SK-N-SH (cell line): Measurements from ENCODE around the gene H1-8. TPM values are rescaled to one million over a fixed set of nuclear protein-coding genes. Genes with fewer than 3 reads are reported as not detected.

Source experiments
- CTCF ChIA-PET: fragments of 300-600, 350-600 bp; formaldehyde crosslinking; extraction: SDS; loops from one replicate; lab custom pipeline; 2021; lab: Yijun Ruan, JAX
- POLR2A ChIA-PET: fragments of 350-600 bp; sonication (Branson Sonifier 250); formaldehyde crosslinking; extraction: SDS; loops from one replicate; lab custom pipeline; 2020; ENCODE audit warnings: antibody characterized with exemption, inconsistent platforms; lab: Yijun Ruan, JAX
- DNase-seq: peaks from one replicate; pipeline ENCODE4 v3.0.0; 2012
- H2AFZ ChIP-seq: fragments of 200-600 bp; sonication (generic); 2 replicates; pipeline ENCODE4 v1.8.1; 2016; ENCODE audit warnings: antibody characterized with exemption, mild to moderate bottlenecking, low read depth
- H3F3A ChIP-seq: fragments of 200-600 bp; sonication (generic); replicated peaks from 2 replicates; pipeline ENCODE3; 2016; ENCODE audit warnings: antibody characterized with exemption, mild to moderate bottlenecking; ENCODE audit not compliant: insufficient read depth
- H3K27ac ChIP-seq, 2 experiments: fragments of 200-500 bp in 1 of 2; fragments of 200-600 bp in 1 of 2; sonication (Bioruptor generic) in 1 of 2; sonication (generic), shearing (Covaris generic) in 1 of 2; 2 replicates each; pipeline versions ENCODE4 v1.5.1 to v1.6.1; 2014 to 2016; ENCODE audit warnings: low read depth in 2 of 2, inconsistent platforms in 1 of 2, low read length in 1 of 2, mild to moderate bottlenecking in 1 of 2, mixed read lengths in 1 of 2
- H3K27me3 ChIP-seq: fragments of 200-600 bp; sonication (generic), shearing (Covaris generic); 2 replicates; pipeline ENCODE4 v1.6.1; 2016; ENCODE audit warnings: mixed run types; ENCODE audit not compliant: insufficient read depth
- H3K36me3 ChIP-seq, 2 experiments: fragments of 200-500 bp in 1 of 2; fragments of 200-600 bp in 1 of 2; sonication (Bioruptor generic) in 1 of 2; sonication (generic) in 1 of 2; replicated peaks in 1 of 2; 2 replicates each; pipeline versions ENCODE3 to v1.5.1; 2014 to 2016; ENCODE audit warnings: low read length in 1 of 2, mild to moderate bottlenecking in 1 of 2; ENCODE audit not compliant: insufficient read depth in 2 of 2, control insufficient read depth in 1 of 2
- H3K4me1 ChIP-seq, 2 experiments: fragments of 200-500 bp in 1 of 2; fragments of 200-600 bp in 1 of 2; sonication (Bioruptor generic) in 1 of 2; sonication (generic), shearing (Covaris generic) in 1 of 2; 2 replicates each; pipeline versions ENCODE4 v1.5.1 to v1.6.1; 2014 to 2016; ENCODE audit warnings: low read depth in 1 of 2, low read length in 1 of 2, mixed run types in 1 of 2; ENCODE audit not compliant: insufficient read depth in 2 of 2, control insufficient read depth in 1 of 2
- H3K4me2 ChIP-seq: fragments of 200-600 bp; sonication (generic), shearing (Covaris generic); 2 replicates; pipeline ENCODE4 v1.6.1; 2017; ENCODE audit warnings: mixed run types
- H3K4me3 ChIP-seq, 2 experiments: fragments of 200-500 bp in 1 of 2; fragments of 200-600 bp in 1 of 2; sonication (Bioruptor generic) in 1 of 2; sonication (generic), shearing (Covaris generic) in 1 of 2; 2 replicates each; pipeline versions ENCODE4 v1.5.1 to v1.8.1; 2014 to 2016; ENCODE audit warnings: low read depth in 2 of 2, inconsistent platforms in 1 of 2, low read length in 1 of 2, mild to moderate bottlenecking in 1 of 2, mixed read lengths in 1 of 2, moderate library complexity in 1 of 2
- H3K79me2 ChIP-seq: fragments of 200-600 bp; sonication (generic); 2 replicates; pipeline ENCODE4 v1.8.1; 2017; ENCODE audit warnings: mild to moderate bottlenecking; ENCODE audit not compliant: insufficient read depth
- H3K9ac ChIP-seq: fragments of 200-600 bp; sonication (generic); 2 replicates; pipeline ENCODE4 v1.6.1; 2017; ENCODE audit warnings: mixed run types
- H3K9me2 ChIP-seq: fragments of 200-600 bp; sonication (generic); 2 replicates; pipeline ENCODE4 v1.6.1; 2017; ENCODE audit warnings: mixed run types
- H3K9me3 ChIP-seq: fragments of 200-600 bp; sonication (generic); 2 replicates; pipeline ENCODE4 v1.6.1; 2017; ENCODE audit warnings: mixed run types, mild to moderate bottlenecking, moderate library complexity
- H4K20me1 ChIP-seq: fragments of 200-600 bp; sonication (generic); 2 replicates; pipeline ENCODE4 v1.6.1; 2017; ENCODE audit warnings: mild to moderate bottlenecking, mixed run types; ENCODE audit not compliant: insufficient read depth
- ELF1 ChIP-seq: IDR thresholded peaks from 2 replicates; pipeline ENCODE4 v1.4.0; 2012
- EP300 ChIP-seq, 2 experiments: IDR thresholded peaks; 2 replicates each; pipeline versions ENCODE4 v1.4.0 to v1.6.1; 2012; ENCODE audit warnings: borderline replicate concordance in 1 of 2, low read depth in 1 of 2, low read length in 1 of 2
- EZH2phosphoT487 ChIP-seq: fragments of 200-600 bp; sonication (generic); IDR thresholded peaks from 2 replicates; pipeline ENCODE4 v1.6.1; 2017; ENCODE audit warnings: low read depth, mixed run types, mild to moderate bottlenecking, antibody characterized with exemption, moderate library complexity, borderline replicate concordance
- FOSL2 ChIP-seq: IDR thresholded peaks from 2 replicates; pipeline ENCODE4 v1.4.0; 2012; ENCODE audit warnings: low read depth, mild to moderate bottlenecking, moderate library complexity, borderline replicate concordance
- FOXJ3 ChIP-seq: sonication (generic); formaldehyde crosslinking; IDR thresholded peaks from 2 replicates; pipeline ENCODE4 v1.5.1; 2020; ENCODE audit warnings: mild to moderate bottlenecking, missing genetic modification reagents
- GABPA ChIP-seq: IDR thresholded peaks from 2 replicates; pipeline ENCODE4 v1.4.0; 2012; ENCODE audit warnings: low read depth, mild to moderate bottlenecking
- GATA2 ChIP-seq: sonication (generic); formaldehyde crosslinking; IDR thresholded peaks from 2 replicates; pipeline ENCODE4 v1.5.0; 2020; ENCODE audit warnings: mild to moderate bottlenecking, missing genetic modification reagents
- JUND ChIP-seq: IDR thresholded peaks from 2 replicates; pipeline ENCODE4 v1.4.0; 2012
- MAX ChIP-seq: IDR thresholded peaks from 2 replicates; pipeline ENCODE4 v1.4.0; 2012; ENCODE audit warnings: low read depth
- MEF2A ChIP-seq: IDR thresholded peaks from 2 replicates; pipeline ENCODE4 v1.4.0; 2012; ENCODE audit warnings: low read depth, borderline replicate concordance
- MXI1 ChIP-seq: IDR thresholded peaks from 2 replicates; pipeline ENCODE4 v1.6.1; 2012; ENCODE audit warnings: mild to moderate bottlenecking, low read depth, low read length, improper control_type of control experiment
- NFIC ChIP-seq: IDR thresholded peaks from 2 replicates; pipeline ENCODE4 v1.4.0; 2012; ENCODE audit warnings: borderline replicate concordance
- PBX3 ChIP-seq: IDR thresholded peaks from 2 replicates; pipeline ENCODE4; 2012
- POLR2AphosphoS5 ChIP-seq: IDR thresholded peaks from 2 replicates; pipeline ENCODE4 v1.6.1; 2012; ENCODE audit warnings: low read depth, low read length
- RCOR1 ChIP-seq: fragments of 150-350 bp; IDR thresholded peaks from 2 replicates; pipeline ENCODE4 v1.6.1; 2017; ENCODE audit warnings: antibody characterized with exemption, low read length
- REST ChIP-seq: IDR thresholded peaks from 2 replicates; pipeline ENCODE4 v1.6.1; 2012; ENCODE audit warnings: mild to moderate bottlenecking, low read depth, low read length, moderate library complexity
- RFX5 ChIP-seq: IDR thresholded peaks from 2 replicates; pipeline ENCODE4 v1.6.1; 2012; ENCODE audit warnings: mild to moderate bottlenecking, improper control_type of control experiment, low read length
- SMC3 ChIP-seq: IDR thresholded peaks from 2 replicates; pipeline ENCODE4 v1.6.1; 2012; ENCODE audit warnings: low read depth, low read length, improper control_type of control experiment
- TAF1 ChIP-seq: IDR thresholded peaks from 2 replicates; pipeline ENCODE4 v1.6.1; 2012; ENCODE audit warnings: low read depth, mild to moderate bottlenecking, low read length, moderate library complexity, borderline replicate concordance
- TCF12 ChIP-seq: IDR thresholded peaks from 2 replicates; pipeline ENCODE4 v1.4.0; 2012
- TEAD4 ChIP-seq: IDR thresholded peaks from 2 replicates; pipeline ENCODE4 v1.4.0; 2012; ENCODE audit warnings: mild to moderate bottlenecking, borderline replicate concordance; ENCODE audit not compliant: insufficient read depth
- USF1 ChIP-seq: IDR thresholded peaks from 2 replicates; pipeline ENCODE4 v1.4.0; 2012; ENCODE audit warnings: low read depth, borderline replicate concordance
- USF2 ChIP-seq: fragments of 150-350 bp; IDR thresholded peaks from 2 replicates; pipeline ENCODE4 v1.6.1; 2017; ENCODE audit warnings: antibody characterized with exemption, low read length, low read depth, borderline replicate concordance
- YY1 ChIP-seq: IDR thresholded peaks from 2 replicates; pipeline ENCODE4 v1.4.0; 2012; ENCODE audit warnings: low read depth, mild to moderate bottlenecking
- ZBTB33 ChIP-seq: IDR thresholded peaks from 2 replicates; pipeline ENCODE4 v1.4.0; 2012; ENCODE audit warnings: low read depth, borderline replicate concordance
- WGBS: methylation state at CpG from one replicate; pipeline ENCODE4 v1.1.6; 2017; ENCODE audit warnings: low lambda C conversion rate; 5-methylcytosine and 5-hydroxymethylcytosine counted together
- polyA plus RNA-seq, 3 experiments: library from polyadenylated mRNA; depleted of rRNA; stranded (reverse); fragments of >200 nt; gene quantifications; 2 replicates each; pipeline ENCODE4 v1.2.3, GENCODE V29; 2012

The H1-8 gene
- polyA plus RNA-seq, 1 of the 3 experiments (the other 2 are of a cell fraction), result not detected

GRCh38 chr3:129560911-129561594, 18.1 kb downstream of the H1-8 start:
- no peaks in the 10 kb centered on the region for H3K27me3 ChIP-seq
- H3K27ac ChIP-seq, result peak overlapping the region; percentile 69 to 85
- CTCF ChIA-PET, result interaction anchor here (1.0 to 5.4 kb wide), 3 partner anchors 35 to 71 kb away, joined by 3 to 18 read pairs (median 4); no protein-coding TSS in a partner anchor
- 53% methylated on average over 8 of the region's 18 CpGs for WGBS
- no peaks in the 10 kb centered on the region for H4K20me1 ChIP-seq
- peak overlapping the region; percentile 79 for H2AFZ ChIP-seq
- H3K4me3 ChIP-seq, result peak overlapping the region in 1 of 2 experiments; percentile 7; a peak in 1 of 4 replicates
- peak overlapping the region; percentile 78 for H3K4me2 ChIP-seq
- POLR2A ChIA-PET, result interaction anchor here (0.6 kb wide), 2 partner anchors 26 to 35 kb away, joined by 3 read pairs; no protein-coding TSS in a partner anchor
- no peaks in the 10 kb centered on the region for H3K9me2 ChIP-seq
- H3K79me2 ChIP-seq, result no peaks in the 10 kb centered on the region
- H3K36me3 ChIP-seq, result no peaks in the 10 kb centered on the region
- H3F3A ChIP-seq, result peaks cover 8% of the 10 kb centered on the region
- H3K4me1 ChIP-seq, result peaks cover 36 to 67% of the 10 kb centered on the region in 2 experiments
- H3K9me3 ChIP-seq, result no peaks in the 10 kb centered on the region
- DNase-seq, result peak; percentile 91
- H3K9ac ChIP-seq, result peak overlapping the region; percentile 60
- TF ChIP-seq POLR2AphosphoS5 (no peak), RCOR1 (0 out of 2 replicates have a peak, but pooled peaks have one; percentile 19), GABPA (no peak), REST (no peak), EZH2phosphoT487 (no peak), MXI1 (no peak), EP300 (IDR thresholded peaks at IDR 0.05; ENCODE audit: borderline replicate concordance in 1 of 2, low read depth in 1 of 2, low read length in 1 of 2) (peak; percentile 53 to 57; a peak in 2 of 4 replicates), FOXJ3 (no peak), TAF1 (0 out of 2 replicates have a peak, but pooled peaks have one; percentile 15), ZBTB33 (no peak), MAX (peak; percentile 59), NFIC (peak; percentile 81), MEF2A (no peak), FOSL2 (no peak), JUND (no peak), TEAD4 (0 out of 2 replicates have a peak, but pooled peaks have one; percentile 35), PBX3 (peak; percentile 32; the same call in 1 of the 2 replicates), YY1 (peak; percentile 51; the same call in 1 of the 2 replicates), GATA2 (0 out of 2 replicates have a peak, but pooled peaks have one; percentile 12), USF2 (no peak), USF1 (no peak), TCF12 (peak; percentile 83), ELF1 (no peak), RFX5 (no peak), SMC3 (no peak)
